GM18870 (cell line): Measurements from ENCODE around the gene CFAP97D2.
"Not testable (repeated sequence)": the region's sequence is repeated elsewhere in the genome, so short reads cannot be mapped to it uniquely, and the experiment has no call there.

Experiments used
- ATAC-seq: cut with Tn5 transposase; IDR thresholded peaks from one replicate; pipeline ENCODE4 v1.9.1; 2021; ENCODE audit warnings: moderate library complexity; ENCODE audit not compliant: unreplicated experiment

The CFAP97D2 gene

GRCh38 chr13:114264313-114264712 is 85.3 kb downstream of the CFAP97D2 start:
- not testable (repeated sequence) for ATAC-seq

- ATAC-seq: no peak
These were observed 86.0 kb downstream of the CFAP97D2 start for GRCh38 chr13:114264886-114265611.

- no peak for ATAC-seq
These were observed 87.2 kb downstream of the CFAP97D2 start for GRCh38 chr13:114266241-114266640.

DNA sequence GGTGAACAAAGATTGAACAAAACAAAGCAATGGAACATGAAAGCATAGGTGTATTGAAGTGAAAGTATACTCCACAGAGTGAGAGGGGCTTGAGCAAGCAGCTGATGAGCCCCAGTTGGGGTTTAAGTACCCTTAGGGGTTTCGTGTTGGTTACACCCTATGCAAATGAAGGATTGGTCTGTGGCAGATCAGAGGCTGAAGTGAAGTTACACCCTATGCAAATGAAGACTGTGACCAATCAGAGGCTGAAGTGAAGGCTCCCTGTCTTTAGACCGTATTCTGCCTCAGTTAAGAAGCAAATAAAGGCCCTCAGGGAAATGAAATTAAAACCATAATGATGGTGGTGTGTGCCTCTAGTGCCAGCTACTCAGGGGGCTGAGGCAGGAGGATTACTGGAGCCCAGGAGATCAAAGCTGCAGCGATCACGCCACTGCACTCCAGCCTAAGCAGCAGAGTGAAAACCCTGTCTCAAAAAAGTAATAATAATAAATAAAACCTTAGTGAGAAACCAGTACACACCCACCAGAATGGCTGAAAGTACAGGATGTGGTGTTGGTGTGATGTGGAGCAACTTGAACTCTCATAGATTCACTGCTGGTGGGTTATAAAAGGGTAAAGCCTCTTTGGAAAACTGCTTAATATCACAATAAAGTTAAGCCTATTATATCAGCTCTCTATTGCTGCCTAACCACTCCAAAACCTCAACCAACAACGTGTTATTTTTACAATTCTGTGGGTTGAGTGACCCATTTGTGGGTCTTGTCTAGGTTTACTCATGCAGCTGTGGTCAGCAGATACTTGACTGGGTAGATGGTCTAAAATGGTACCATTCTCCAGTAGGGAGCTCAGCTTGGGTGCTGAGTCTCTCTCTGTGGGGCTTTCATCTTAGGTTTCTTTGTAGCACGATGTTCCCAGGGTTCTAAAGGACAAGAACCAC is 89.6 kb downstream of the CFAP97D2 start:
- ATAC-seq: no peak

- no peak for ATAC-seq
These were observed 90.3 kb downstream of the CFAP97D2 start for GRCh38 chr13:114269281-114269770.
